Transverse colon (tissue), 4 donors: ENCODE results near the gene GBE1. TPM values are rescaled to one million over a fixed set of nuclear protein-coding genes. Genes with fewer than 3 reads are reported as not detected.

ENCODE experiments used
- DNase-seq: peaks from one replicate; pipeline ENCODE4 v3.0.0-alpha.2; 2019
- H3K27ac ChIP-seq, 4 donors: fragments of 200-600 bp; sonication (generic); 2 replicates each; pipeline ENCODE4 v1.5.1; 2016 to 2018; ENCODE audit warnings: inconsistent platforms in 4 of 4
- H3K27me3 ChIP-seq: fragments of 200-600 bp; sonication (generic); 2 replicates; pipeline ENCODE4 v1.5.1; 2017; ENCODE audit warnings: inconsistent platforms
- H3K36me3 ChIP-seq, 4 donors: fragments of 200-600 bp; sonication (generic); 2 replicates each; pipeline ENCODE4 v1.5.1; 2017 to 2019; ENCODE audit warnings: inconsistent platforms in 4 of 4
- H3K4me1 ChIP-seq, 4 donors: fragments of 200-600 bp; sonication (generic); 2 replicates each; pipeline ENCODE4 v1.5.1; 2017 to 2020; ENCODE audit warnings: inconsistent platforms in 4 of 4
- H3K4me3 ChIP-seq, 4 donors: fragments of 200-600 bp; sonication (generic); 1 replicate in 1 of 4; 2 replicates in 3 of 4; pipeline versions ENCODE4 v1.5.1 to v1.6.1; 2017 to 2019; ENCODE audit warnings: inconsistent platforms in 4 of 4
- H3K9me3 ChIP-seq, 2 donors: fragments of 200-600 bp; sonication (generic); 2 replicates each; pipeline ENCODE4 v1.5.1; 2017 to 2019; ENCODE audit warnings: inconsistent platforms in 2 of 2
- EP300 ChIP-seq: sonication (generic); formaldehyde crosslinking; IDR thresholded peaks from one replicate; pipeline ENCODE4 v1.6.1; 2017; ENCODE audit warnings: antibody characterized with exemption, low read depth
- POLR2A ChIP-seq: fragments of 450-650 bp; IDR thresholded peaks from one replicate; pipeline ENCODE4 v1.6.1; 2016; ENCODE audit warnings: antibody characterized with exemption, mild to moderate bottlenecking, moderate library complexity
- POLR2AphosphoS5 ChIP-seq, 3 donors: sonication (generic); formaldehyde crosslinking; IDR thresholded peaks; one replicate each; pipeline ENCODE4 v1.6.1; 2016; ENCODE audit warnings: antibody characterized with exemption in 3 of 3
- WGBS, 2 donors: methylation state at CpG; one replicate each; pipeline ENCODE4 v1.1.5; 2018; ENCODE audit warnings: low coverage in 1 of 2; 5-methylcytosine and 5-hydroxymethylcytosine counted together
- in situ Hi-C, 4 donors: fragments of 200-750 bp; cut with MboI; loops; one replicate each; pipeline versions ENCODE4 v1.15.0 to v1.15.1; 2017; ENCODE audit warnings: low sequenced_read_pairs in 3 of 4, low pct_ligation_motif_present in 1 of 4, low pct_unique_long_range_greater_than_20kb in 1 of 4
- intact Hi-C: fragments of 100-400 bp; cut with DNase I; formaldehyde crosslinking; loops from one replicate; pipeline ENCODE4 v1.15.1; 2023; ENCODE audit warnings: low total_unique reads
- total RNA-seq, 4 donors: library from RNA; depleted of rRNA; stranded (reverse); fragments of >200 nt; gene quantifications; one replicate each; pipeline ENCODE4 v1.1.0, GENCODE V29; 2016
- TF ChIP-seq, protein P1 (sequence below), 5 experiments: fragments of 200-600 bp in 3 of 5; fragments of 450-650 bp in 2 of 5; sonication (generic) in 3 of 5; IDR thresholded peaks; 1 replicate in 2 of 5; 2 replicates in 3 of 5; pipeline ENCODE4 v1.5.1; 2016 to 2017; ENCODE audit warnings: antibody characterized with exemption in 5 of 5, inconsistent platforms in 3 of 5, mild to moderate bottlenecking in 2 of 5, moderate library complexity in 1 of 5

GBE1 gene
- total RNA-seq, 4 donors from 2014 or later = 3.0 to 24.3 (median 16.7) TPM

DNA sequence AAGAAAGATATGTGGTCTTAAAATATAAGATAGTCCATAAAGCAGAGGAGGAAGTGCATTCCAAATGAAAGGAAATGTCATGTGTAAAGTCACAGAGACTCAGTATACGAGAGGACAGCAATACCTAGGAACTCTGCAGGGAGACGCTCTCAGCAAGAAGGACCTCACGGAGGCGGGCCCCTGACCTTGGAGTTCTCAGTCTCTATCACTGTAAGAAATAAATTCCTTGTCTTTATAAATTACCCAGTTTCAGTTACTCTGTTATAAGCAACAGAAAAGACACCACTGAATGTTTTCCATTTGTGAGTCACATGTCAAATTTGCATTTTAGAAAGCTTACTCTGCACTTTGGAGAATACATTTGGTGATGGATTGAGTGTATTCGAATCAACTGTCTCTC lies 140.6 kb downstream of the GBE1 start:
- no peaks in the 10 kb centered on the region for H3K36me3 ChIP-seq
- H3K4me1 ChIP-seq = peaks cover 0 to 2% (median 0%) of the 10 kb centered on the region in 4 donors
- no peak overlapping the region for H3K27ac ChIP-seq
- DNase-seq = no peak
- 93 to 98% methylated on average over 5 of the region's 5 CpGs for WGBS, 2 donors
- H3K9me3 ChIP-seq = no peaks in the 10 kb centered on the region
- H3K4me3 ChIP-seq = no peak overlapping the region
- TF ChIP-seq, protein P1, sequence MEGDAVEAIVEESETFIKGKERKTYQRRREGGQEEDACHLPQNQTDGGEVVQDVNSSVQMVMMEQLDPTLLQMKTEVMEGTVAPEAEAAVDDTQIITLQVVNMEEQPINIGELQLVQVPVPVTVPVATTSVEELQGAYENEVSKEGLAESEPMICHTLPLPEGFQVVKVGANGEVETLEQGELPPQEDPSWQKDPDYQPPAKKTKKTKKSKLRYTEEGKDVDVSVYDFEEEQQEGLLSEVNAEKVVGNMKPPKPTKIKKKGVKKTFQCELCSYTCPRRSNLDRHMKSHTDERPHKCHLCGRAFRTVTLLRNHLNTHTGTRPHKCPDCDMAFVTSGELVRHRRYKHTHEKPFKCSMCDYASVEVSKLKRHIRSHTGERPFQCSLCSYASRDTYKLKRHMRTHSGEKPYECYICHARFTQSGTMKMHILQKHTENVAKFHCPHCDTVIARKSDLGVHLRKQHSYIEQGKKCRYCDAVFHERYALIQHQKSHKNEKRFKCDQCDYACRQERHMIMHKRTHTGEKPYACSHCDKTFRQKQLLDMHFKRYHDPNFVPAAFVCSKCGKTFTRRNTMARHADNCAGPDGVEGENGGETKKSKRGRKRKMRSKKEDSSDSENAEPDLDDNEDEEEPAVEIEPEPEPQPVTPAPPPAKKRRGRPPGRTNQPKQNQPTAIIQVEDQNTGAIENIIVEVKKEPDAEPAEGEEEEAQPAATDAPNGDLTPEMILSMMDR (IDR thresholded peaks at IDR 0.05) = no peak
- no peak for TF ChIP-seq POLR2AphosphoS5 (IDR thresholded peaks at IDR 0.05)
- TF ChIP-seq POLR2A = no peak
- TF ChIP-seq EP300 = no peak
- intact Hi-C loops = no loop called here
- H3K27me3 ChIP-seq = no peaks in the 10 kb centered on the region
- in situ Hi-C loops = no loop called here

DNA sequence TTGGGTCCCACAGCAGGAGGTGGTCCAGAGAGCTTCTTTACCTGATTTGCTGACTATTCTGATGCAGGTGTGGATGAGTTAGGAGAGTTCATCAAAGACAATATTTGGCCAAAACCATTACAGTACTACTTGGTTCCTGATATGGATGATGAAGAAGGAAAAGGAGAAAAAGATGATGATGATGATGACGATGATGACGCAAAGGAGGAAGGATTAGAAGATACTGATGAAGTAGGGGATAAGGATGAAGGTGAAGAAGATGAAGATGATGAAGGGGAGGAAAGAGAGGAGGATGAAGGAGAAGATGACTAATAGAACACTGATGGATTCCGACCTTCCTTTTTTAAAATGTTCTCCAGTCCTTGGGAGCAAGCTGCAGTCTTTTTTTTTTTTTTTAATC lies 148.7 kb downstream of the GBE1 start:
- 94 to 97% methylated on average over 3 of the region's 3 CpGs for WGBS, 2 donors
- no peak for DNase-seq
- intact Hi-C loops = no loop called here

DNA sequence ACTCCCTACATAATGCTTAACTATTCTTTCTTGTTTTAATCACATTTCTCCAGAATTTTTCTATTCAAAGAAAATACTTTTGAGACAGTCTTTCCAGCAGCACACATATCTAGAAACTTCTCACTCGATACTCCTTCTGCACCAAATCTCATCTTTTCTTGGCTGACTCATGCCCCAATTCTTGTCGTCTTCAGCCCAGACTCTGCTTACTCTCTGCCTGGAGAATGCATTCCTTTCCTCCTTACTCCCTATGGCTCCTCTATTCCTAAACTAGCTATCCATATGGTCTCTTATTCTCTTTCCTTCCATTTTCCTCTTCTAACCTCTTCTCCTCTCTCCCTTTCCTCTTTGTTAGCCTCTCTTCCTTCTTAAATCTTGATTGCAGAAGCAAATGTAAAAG lies 158.7 kb downstream of the GBE1 start:
- Histone ChIP-seq H3K27ac (no peak overlapping the region), H3K4me3 (no peak overlapping the region), H3K9me3 (no peaks in the 10 kb centered on the region), H3K4me1 (peaks cover 0 to 5% (median 0%) of the 10 kb centered on the region in 4 donors), H3K36me3 (no peaks in the 10 kb centered on the region), H3K27me3 (no peaks in the 10 kb centered on the region)
- no peak for DNase-seq
- intact Hi-C loops = no loop called here
- TF ChIP-seq EP300 = no peak
- WGBS, 2 donors = 89 to 94% methylated on average over 2 of the region's 2 CpGs
- in situ Hi-C loops = no loop called here

More for the DNA sequence above, 148.7 kb downstream of the GBE1 start:
- TF ChIP-seq POLR2AphosphoS5 (IDR thresholded peaks at IDR 0.05) (no peak), EP300 (no peak)
- TF ChIP-seq, protein P1 (IDR thresholded peaks at IDR 0.05) = no peak
- no peaks in the 10 kb centered on the region for H3K36me3 ChIP-seq
- H3K4me1 ChIP-seq = no peaks in the 10 kb centered on the region
- no peaks in the 10 kb centered on the region for H3K27me3 ChIP-seq
- H3K4me3 ChIP-seq = no peak overlapping the region
- no peaks in the 10 kb centered on the region for H3K9me3 ChIP-seq
- in situ Hi-C loops = no loop called here
- no peak overlapping the region for H3K27ac ChIP-seq

DNA sequence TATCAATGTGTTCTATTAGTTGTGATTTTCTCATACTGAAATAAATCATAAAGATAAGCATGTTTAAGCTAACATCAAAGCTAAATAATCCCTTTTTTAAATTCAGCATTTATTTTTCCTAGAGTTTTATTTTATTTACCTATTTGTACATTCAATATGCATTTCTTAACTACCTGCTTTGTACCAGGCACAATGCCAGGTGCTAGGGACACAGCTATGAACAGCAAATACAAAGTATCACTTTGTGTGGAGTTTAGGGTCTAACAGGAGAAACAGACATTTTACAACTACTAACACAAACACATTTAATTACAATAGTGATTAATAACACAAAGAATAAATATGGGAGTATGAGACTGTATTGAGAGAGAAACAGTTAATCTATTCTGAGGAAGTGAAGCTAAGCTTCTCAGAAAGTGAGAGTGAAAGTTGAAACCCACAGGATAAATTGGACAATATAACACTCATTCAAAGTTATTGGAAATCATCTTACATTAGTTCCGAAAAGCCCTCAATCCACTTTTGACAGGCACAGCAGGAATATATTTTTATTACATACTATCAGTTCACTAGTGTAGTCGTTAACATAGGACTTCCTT lies 159.6 kb downstream of the GBE1 start:
- DNase-seq = no peak
- TF ChIP-seq POLR2AphosphoS5 (IDR thresholded peaks at IDR 0.05) (no peak), EP300 (no peak), POLR2A (no peak)
- TF ChIP-seq, protein P1 (IDR thresholded peaks at IDR 0.05) = no peak
- H3K36me3 ChIP-seq = no peaks in the 10 kb centered on the region
- H3K27me3 ChIP-seq = no peaks in the 10 kb centered on the region
- no peak overlapping the region for H3K4me3 ChIP-seq
- H3K9me3 ChIP-seq = no peaks in the 10 kb centered on the region
- intact Hi-C loops (no loop called here), in situ Hi-C loops (no loop called here)
- 46 to 48% methylated on average over 2 of the region's 2 CpGs for WGBS, 2 donors
- H3K27ac ChIP-seq = no peak overlapping the region
- H3K4me1 ChIP-seq = peaks cover 0 to 5% (median 0%) of the 10 kb centered on the region in 4 donors

DNA sequence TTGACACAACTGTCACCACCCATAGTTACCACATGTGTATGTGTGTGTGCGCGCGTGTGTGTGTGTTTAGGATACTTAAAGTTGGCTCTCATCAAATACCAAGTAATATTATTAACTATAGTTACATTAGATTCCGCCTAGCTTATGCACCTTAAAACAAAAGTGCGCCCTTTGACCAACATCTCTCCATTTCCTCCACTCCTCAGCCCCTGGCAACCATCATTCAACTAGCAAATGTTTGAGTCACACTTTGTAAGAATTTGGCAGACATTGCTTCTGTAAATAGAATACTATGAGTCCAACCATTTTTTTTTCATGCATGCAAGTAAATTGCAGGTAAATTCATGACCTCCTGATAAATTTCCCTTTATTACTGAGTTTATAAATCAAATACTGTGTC lies 169.3 kb downstream of the GBE1 start:
- Histone ChIP-seq H3K4me3 (no peak overlapping the region), H3K27me3 (no peaks in the 10 kb centered on the region), H3K9me3 (no peaks in the 10 kb centered on the region), H3K4me1 (peaks cover 0 to 12% (median 2%) of the 10 kb centered on the region in 4 donors), H3K36me3 (no peaks in the 10 kb centered on the region), H3K27ac (no peak overlapping the region)
- intact Hi-C loops (no loop called here), in situ Hi-C loops (no loop called here)
- 89 to 94% methylated on average over 5 of the region's 5 CpGs for WGBS, 2 donors
- no peak for DNase-seq
- TF ChIP-seq, protein P1 (IDR thresholded peaks at IDR 0.05) = no peak
- no peak for TF ChIP-seq POLR2A
- no peak for TF ChIP-seq POLR2AphosphoS5 (IDR thresholded peaks at IDR 0.05)
- TF ChIP-seq EP300 = no peak
